Stimulated activated CD4-positive, alpha-beta T cell treated with anti-CD3 and anti-CD28 coated beads, Interleukin-12 subunit alpha, Interleukin-12 subunit beta, amount 100 ng/mL, for 4 hours (primary cell): ENCODE data around the gene PSMB8.
"Not testable (repeated sequence)": the region's sequence is repeated elsewhere in the genome, so short reads cannot be mapped to it uniquely, and the experiment has no call there.

ENCODE experiments used
- DNase-seq: peaks from one replicate; pipeline ENCODE4 v3.0.0-alpha.2; 2020

Gene PSMB8

GRCh38 chr6:32843979-32844838 is at the start of gene PSMB8:
Gene PSMB8 (minus strand): TSS chr6:32844047. CDS start chr6:32843996, 51 bp downstream.
- DNase-seq: peak; percentile 96

GRCh38 chr6:32890831-32891230 is 47.0 kb upstream of the PSMB8 start:
- no peak for DNase-seq

- DNase-seq: no peak
Measured at GRCh38 chr6:32889533-32889932, 45.7 kb upstream of the PSMB8 start.

GRCh38 chr6:32888576-32888975 is 44.7 kb upstream of the PSMB8 start:
- DNase-seq: no peak

- no peak for DNase-seq
Measured at GRCh38 chr6:32887616-32888015, 43.8 kb upstream of the PSMB8 start.

GRCh38 chr6:32886681-32887383 is 43.0 kb upstream of the PSMB8 start:
- no peak for DNase-seq

- DNase-seq: no peak
Measured at GRCh38 chr6:32885698-32886286, 41.9 kb upstream of the PSMB8 start.

- no peak for DNase-seq
Measured at GRCh38 chr6:32883789-32884188, 39.9 kb upstream of the PSMB8 start.

GRCh38 chr6:32882879-32883250 is 39.0 kb upstream of the PSMB8 start:
- DNase-seq: no peak

- DNase-seq: not testable (repeated sequence)
Measured at GRCh38 chr6:32880962-32881361, 37.1 kb upstream of the PSMB8 start.

- DNase-seq: no peak
Measured at GRCh38 chr6:32879691-32880090, 35.8 kb upstream of the PSMB8 start.

- no peak for DNase-seq
Measured at GRCh38 chr6:32876603-32877002, 32.8 kb upstream of the PSMB8 start.

- DNase-seq: not testable (repeated sequence)
Measured at GRCh38 chr6:32873947-32874346, 30.1 kb upstream of the PSMB8 start.

GRCh38 chr6:32868257-32868788 is 24.5 kb upstream of the PSMB8 start:
- DNase-seq: peak; percentile 84

- DNase-seq: no peak
Measured at GRCh38 chr6:32867554-32868256, 23.9 kb upstream of the PSMB8 start.

GRCh38 chr6:32867022-32867477 is 23.2 kb upstream of the PSMB8 start:
- no peak for DNase-seq

GRCh38 chr6:32865724-32866443 is 22.0 kb upstream of the PSMB8 start:
- no peak for DNase-seq

- no peak for DNase-seq
Measured at GRCh38 chr6:32862725-32863124, 18.9 kb upstream of the PSMB8 start.

GRCh38 chr6:32860674-32861073 is 16.8 kb upstream of the PSMB8 start:
- DNase-seq: no peak

GRCh38 chr6:32858194-32858593 is 14.3 kb upstream of the PSMB8 start:
- DNase-seq: no peak

- DNase-seq: no peak
Measured at GRCh38 chr6:32857156-32857891, 13.5 kb upstream of the PSMB8 start.
